ENCODE data around the gene P2RY1. TPM values are rescaled to one million over a fixed set of nuclear protein-coding genes. Genes with fewer than 3 reads are reported as not detected.

The P2RY1 gene
- 0.02 TPM in 1 of 2 replicates, not detected in the other for total RNA-seq (2014; rRNA removed; shearing (Covaris generic))

GRCh38 chr3:152834776-152835600 lies at the start of gene P2RY1:
P2RY1 (plus strand) TSS chr3:152835131; CDS start chr3:152835783, 652 bp downstream.
- peak; percentile 41 for DNase-seq (ENCODE audit: low read depth)

- DNase-seq (ENCODE audit: low read depth): no peak
Measured at GRCh38 chr3:152786977-152787681, 47.8 kb upstream of the P2RY1 start.

- DNase-seq (ENCODE audit: low read depth): no peak
Measured at GRCh38 chr3:152790651-152791387, 44.1 kb upstream of the P2RY1 start.

- no peak for DNase-seq (ENCODE audit: low read depth)
Measured at GRCh38 chr3:152793969-152794368, 41.0 kb upstream of the P2RY1 start.

- DNase-seq (ENCODE audit: low read depth): no peak
Measured at GRCh38 chr3:152797751-152798432, 37.0 kb upstream of the P2RY1 start.

GRCh38 chr3:152811974-152812760 lies 22.8 kb upstream of the P2RY1 start:
- DNase-seq (ENCODE audit: low read depth): no peak

GRCh38 chr3:152817400-152817799 lies 17.5 kb upstream of the P2RY1 start:
- no peak for DNase-seq (ENCODE audit: low read depth)

- DNase-seq (ENCODE audit: low read depth): no peak
Measured at GRCh38 chr3:152818027-152818426, 16.9 kb upstream of the P2RY1 start.

GRCh38 chr3:152823173-152823572 lies 11.8 kb upstream of the P2RY1 start:
- no peak for DNase-seq (ENCODE audit: low read depth)

- no peak for DNase-seq (ENCODE audit: low read depth)
Measured at GRCh38 chr3:152823781-152824180, 11.2 kb upstream of the P2RY1 start.

- DNase-seq (ENCODE audit: low read depth): no peak
Measured at GRCh38 chr3:152825566-152825965, 9.4 kb upstream of the P2RY1 start.

GRCh38 chr3:152826476-152826875 lies 8.5 kb upstream of the P2RY1 start:
- DNase-seq (ENCODE audit: low read depth): no peak

GRCh38 chr3:152827313-152827712 lies 7.6 kb upstream of the P2RY1 start:
- DNase-seq (ENCODE audit: low read depth): no peak

- no peak for DNase-seq (ENCODE audit: low read depth)
Measured at GRCh38 chr3:152828075-152828840, 6.7 kb upstream of the P2RY1 start.

- DNase-seq (ENCODE audit: low read depth): no peak
Measured at GRCh38 chr3:152830245-152830644, 4.7 kb upstream of the P2RY1 start.

GRCh38 chr3:152832046-152832445 lies 2.9 kb upstream of the P2RY1 start:
- DNase-seq (ENCODE audit: low read depth): no peak

- DNase-seq (ENCODE audit: low read depth): no peak
Measured at GRCh38 chr3:152833089-152833488, 1.8 kb upstream of the P2RY1 start.

GRCh38 chr3:152834191-152834775 lies 648 bp upstream of the P2RY1 start:
- no peak for DNase-seq (ENCODE audit: low read depth)

GRCh38 chr3:152835601-152836102 lies 721 bp downstream of the P2RY1 start:
- no peak for DNase-seq (ENCODE audit: low read depth)

GRCh38 chr3:152836269-152836668 lies 1.3 kb downstream of the P2RY1 start:
- DNase-seq (ENCODE audit: low read depth): no peak

Measured in M059J (cell line).